Sigmoid colon (tissue), 3 donors: ENCODE data around the gene RNF10.

Experiments
- CTCF ChIP-seq, 4 experiments: fragments of 450-650 bp in 3 of 4; fragments of 200-600 bp in 1 of 4; IDR thresholded peaks; one replicate each; pipeline ENCODE4 v1.5.1; 2016 to 2019; ENCODE audit warnings: antibody characterized with exemption in 4 of 4, mild to moderate bottlenecking in 3 of 4, moderate library complexity in 2 of 4
- POLR2A ChIP-seq, 2 donors: fragments of 450-650 bp; IDR thresholded peaks; one replicate each; pipeline ENCODE4 v1.6.1; 2016; ENCODE audit warnings: antibody characterized with exemption in 2 of 2, mild to moderate bottlenecking in 2 of 2, moderate library complexity in 2 of 2

- TF ChIP-seq CTCF (IDR thresholded peaks at IDR 0.05) (no peak), POLR2A (IDR thresholded peaks at IDR 0.05) (no peak)
Measured at GRCh38 chr12:120534703-120535655, 823 bp downstream of the RNF10 start.
